ENCODE measurements around the gene LRRC72. TPM values are rescaled to one million over a fixed set of nuclear protein-coding genes. Genes with fewer than 3 reads are reported as not detected.
"Not testable (repeated sequence)": the region's sequence is repeated elsewhere in the genome, so short reads cannot be mapped to it uniquely, and the experiment has no call there.

LRRC72 gene
- total RNA-seq, 1 donor from 2014 or later = not detected

DNA sequence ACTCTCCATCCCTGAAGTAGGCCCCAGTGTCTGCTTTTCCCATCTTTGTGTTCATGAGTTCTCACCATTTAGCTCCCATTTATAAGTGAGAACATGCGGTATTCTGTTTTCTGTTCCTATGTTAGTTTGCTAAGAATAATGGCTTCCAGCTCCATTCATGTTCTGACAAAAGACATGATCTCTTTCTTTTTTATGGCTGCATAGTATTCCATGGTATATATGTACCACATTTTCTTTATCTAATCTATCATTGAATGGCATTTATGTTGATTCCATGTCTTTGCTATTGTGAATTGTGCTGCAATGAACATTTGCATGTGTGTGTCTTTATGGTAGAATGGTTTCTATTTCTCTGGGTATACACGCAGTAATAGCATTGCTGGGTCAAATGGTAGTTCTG lies 6.6 kb upstream of the LRRC72 start:
- ATAC-seq; DNase-seq (ENCODE audit: low spot score); intact Hi-C loops (cut with DNase I): not testable (repeated sequence)

- DNase-seq (ENCODE audit: low spot score) = no peak
- no peak for ATAC-seq
- intact Hi-C loops (cut with DNase I) = no loop called here
Measured at GRCh38 chr7:16524332-16524731, 2.3 kb upstream of the LRRC72 start.

- DNase-seq (ENCODE audit: low spot score) (no peak), ATAC-seq (no peak)
- intact Hi-C loops (cut with DNase I) = no loop called here
Measured at GRCh38 chr7:16528520-16528919, 1.9 kb downstream of the LRRC72 start.

DNA sequence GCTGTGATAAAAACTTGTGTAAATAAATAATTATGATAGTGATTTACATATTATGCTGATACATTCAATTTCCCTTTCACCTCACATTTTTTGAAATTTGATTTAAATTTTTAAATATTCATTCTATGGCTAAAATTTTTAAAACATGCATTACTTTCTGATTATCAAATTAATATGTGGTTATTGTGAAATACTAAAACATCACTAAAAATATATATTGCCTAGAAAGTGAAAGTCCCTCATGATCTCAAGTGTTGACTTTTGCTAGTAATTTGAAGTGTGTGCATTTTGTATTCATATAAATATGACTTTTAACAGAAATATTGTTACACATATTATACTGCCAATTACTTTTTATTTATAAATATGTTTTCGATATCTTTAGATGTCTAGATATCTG lies 3.1 kb downstream of the LRRC72 start:
- DNase-seq (ENCODE audit: low spot score) (no peak), ATAC-seq (no peak)
- intact Hi-C loops (cut with DNase I) = no loop called here

DNA sequence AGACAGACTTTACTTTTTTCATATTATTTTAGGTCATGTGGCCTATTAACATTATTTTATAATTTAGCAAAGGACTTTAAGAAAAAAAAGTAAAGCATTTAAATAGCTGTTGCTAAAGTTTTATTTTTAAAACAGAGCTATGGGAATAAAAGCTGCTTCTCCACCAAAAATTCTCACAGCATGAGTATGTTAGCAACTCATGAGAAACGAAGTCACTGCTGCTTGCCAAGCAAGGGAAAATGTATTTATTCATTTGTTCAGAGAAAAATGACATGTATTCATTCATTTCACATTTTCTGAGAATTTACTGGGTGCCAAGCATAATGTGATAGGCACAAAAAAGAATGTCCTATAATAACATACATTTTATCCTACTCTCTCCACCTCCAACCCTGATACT lies 5.1 kb downstream of the LRRC72 start:
- ATAC-seq = no peak
- intact Hi-C loops (cut with DNase I) = no loop called here

DNA sequence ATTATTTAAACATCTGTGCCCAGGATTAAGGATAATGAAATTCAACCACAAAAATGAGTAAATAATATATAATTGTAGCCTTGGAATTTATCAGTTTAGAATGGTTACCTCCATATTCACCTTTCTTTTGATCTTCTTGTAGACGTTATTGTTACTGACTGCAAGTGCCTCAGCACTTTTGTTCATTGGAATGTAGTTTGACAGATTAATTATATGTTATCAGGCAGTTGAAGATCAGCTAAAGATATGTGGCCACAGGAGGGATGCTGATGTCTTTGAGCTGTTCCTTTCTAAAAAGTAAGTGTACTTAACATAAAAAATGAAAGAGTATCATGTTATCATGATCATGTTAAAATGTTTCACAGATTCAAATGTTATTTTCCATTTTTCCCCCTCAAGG lies 5.6 kb downstream of the LRRC72 start:
- DNase-seq (ENCODE audit: low spot score) (no peak), ATAC-seq (no peak)
- intact Hi-C loops (cut with DNase I) = no loop called here

More for the DNA sequence above, 5.1 kb downstream of the LRRC72 start:
- DNase-seq (ENCODE audit: low spot score) = no peak

GRCh38 chr7:16535500-16535899 lies 8.9 kb downstream of the LRRC72 start:
- ATAC-seq (no peak), DNase-seq (ENCODE audit: low spot score) (no peak)
- intact Hi-C loops (cut with DNase I) = no loop called here

GRCh38 chr7:16540559-16540958 lies 13.9 kb downstream of the LRRC72 start:
- ATAC-seq; intact Hi-C loops (cut with DNase I); DNase-seq (ENCODE audit: low spot score): not testable (repeated sequence)

DNA sequence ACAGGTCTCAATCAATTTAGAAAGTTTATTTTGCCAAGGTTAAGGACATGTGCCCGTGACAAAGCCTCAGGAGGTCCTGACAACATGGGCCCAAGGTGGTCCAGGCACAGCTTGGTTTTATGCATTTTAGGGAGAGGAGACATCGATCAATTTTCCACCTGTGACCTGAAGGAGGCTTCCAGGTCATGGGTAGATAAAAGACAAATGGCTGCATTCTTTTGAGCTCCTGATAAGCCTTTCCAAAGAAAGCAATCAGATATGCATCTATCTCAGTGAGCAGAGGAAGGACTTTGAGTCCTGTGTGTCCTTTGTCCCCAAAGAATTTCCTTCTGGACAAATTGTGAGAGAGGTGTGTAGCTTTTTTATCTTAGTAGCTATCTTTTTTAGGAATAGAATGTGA lies 15.8 kb downstream of the LRRC72 start:
- intact Hi-C loops (cut with DNase I) = no loop called here
- ATAC-seq = no peak

GRCh38 chr7:16543456-16543855 lies 16.8 kb downstream of the LRRC72 start:
- intact Hi-C loops (cut with DNase I) = no loop called here
- DNase-seq (ENCODE audit: low spot score) (no peak), ATAC-seq (no peak)

More for the DNA sequence above, 15.8 kb downstream of the LRRC72 start:
- DNase-seq (ENCODE audit: low spot score) = no peak

- intact Hi-C loops (cut with DNase I) = no loop called here
- DNase-seq (ENCODE audit: low spot score) (no peak), ATAC-seq (peak; percentile 30)
Measured at GRCh38 chr7:16546921-16547505, 20.4 kb downstream of the LRRC72 start.

DNA sequence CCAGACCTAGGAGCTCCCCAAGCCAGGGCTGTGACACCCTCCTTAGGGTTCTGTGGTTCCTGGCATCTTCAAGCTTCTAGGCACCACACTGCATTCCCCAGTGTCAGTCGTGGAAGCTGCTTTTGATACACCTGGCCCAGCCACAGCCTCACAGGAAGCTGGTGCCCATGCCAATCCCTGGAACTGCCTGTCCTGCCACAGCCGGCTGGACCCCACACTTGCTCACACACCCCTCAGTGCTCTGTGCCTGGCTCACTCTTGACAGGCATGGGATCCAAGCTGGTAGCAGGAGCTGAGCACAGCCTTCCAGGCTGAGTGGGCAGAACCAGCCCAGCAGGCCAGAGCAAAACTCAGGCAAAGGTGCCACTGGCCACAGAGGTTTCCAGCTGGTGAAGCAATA lies 21.8 kb downstream of the LRRC72 start:
- DNase-seq (ENCODE audit: low spot score) (no peak), ATAC-seq (no peak)
- intact Hi-C loops (cut with DNase I) = no loop called here

- ATAC-seq = no peak
- intact Hi-C loops (cut with DNase I) = no loop called here
- no peak for DNase-seq (ENCODE audit: low spot score)
Measured at GRCh38 chr7:16550671-16551070, 24.0 kb downstream of the LRRC72 start.

- ATAC-seq (no peak), DNase-seq (ENCODE audit: low spot score) (no peak)
- intact Hi-C loops (cut with DNase I) = no loop called here
Measured at GRCh38 chr7:16554518-16555236, 28.1 kb downstream of the LRRC72 start.

GRCh38 chr7:16556359-16556758 lies 29.7 kb downstream of the LRRC72 start:
- intact Hi-C loops (cut with DNase I) = no loop called here

GRCh38 chr7:16558761-16559302 lies 32.2 kb downstream of the LRRC72 start:
- DNase-seq (ENCODE audit: low spot score) = no peak
- intact Hi-C loops (cut with DNase I) = no loop called here
- ATAC-seq = no peak

More at GRCh38 chr7:16556359-16556758, 29.7 kb downstream of the LRRC72 start:
- no peak for ATAC-seq
- no peak for DNase-seq (ENCODE audit: low spot score)

DNA sequence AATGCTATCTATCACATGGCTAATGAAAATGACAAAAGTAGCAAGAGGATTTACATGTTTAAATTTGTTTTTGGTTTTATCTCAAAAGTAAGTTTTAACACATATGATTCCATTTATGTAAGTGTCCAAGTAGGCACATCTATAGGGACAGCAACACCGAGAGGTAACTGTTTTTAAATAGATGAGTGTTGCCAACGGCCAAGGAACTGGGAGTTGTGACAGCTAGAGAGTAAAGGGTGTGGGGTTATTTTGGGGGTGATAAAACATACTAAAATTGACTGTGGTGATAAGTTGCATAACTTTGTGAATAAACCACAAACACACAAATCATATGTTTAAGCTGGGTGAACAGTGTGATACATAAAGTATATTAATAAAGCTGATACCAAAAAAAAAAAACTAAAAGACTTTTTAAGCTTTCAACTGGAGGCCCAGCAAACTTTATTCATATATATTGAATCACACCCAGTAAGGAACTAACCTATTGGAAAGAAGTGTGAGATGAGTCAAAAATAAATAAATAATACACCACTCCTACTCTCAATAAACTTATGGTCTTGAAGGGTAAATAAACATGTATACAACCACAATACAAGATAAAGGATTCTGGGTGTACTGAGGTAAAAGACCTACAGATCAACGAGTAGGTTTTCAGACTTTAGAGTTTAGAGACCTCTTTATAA lies 33.0 kb downstream of the LRRC72 start:
- ATAC-seq = no peak
- intact Hi-C loops (cut with DNase I) = loop anchor here (5.0 kb wide), 1 partner anchor 482 kb away; no protein-coding TSS in a partner anchor
- DNase-seq (ENCODE audit: low spot score) = no peak

- intact Hi-C loops (cut with DNase I) = loop anchor here (5.0 kb wide), 1 partner anchor 485 kb away; no protein-coding TSS in a partner anchor
- ATAC-seq (no peak), DNase-seq (ENCODE audit: low spot score) (no peak)
Measured at GRCh38 chr7:16561943-16562342, 35.3 kb downstream of the LRRC72 start.

- ATAC-seq (no peak), DNase-seq (ENCODE audit: low spot score) (no peak)
- intact Hi-C loops (cut with DNase I) = loop anchor here (5.0 kb wide), 1 partner anchor 485 kb away; no protein-coding TSS in a partner anchor
Measured at GRCh38 chr7:16562456-16563220, 36.0 kb downstream of the LRRC72 start.

Measured in sciatic nerve (tissue), 2 donors.